HEK293 (cell line): ENCODE results near the gene PROX1.

Experiments used
- CTCF ChIA-PET: fragments of 350-600 bp; formaldehyde crosslinking; extraction: SDS; loops from one replicate; lab custom pipeline; 2021; ENCODE audit warnings: antibody characterized with exemption; lab: Yijun Ruan, JAX
- POLR2A ChIA-PET: fragments of 300-600 bp; formaldehyde crosslinking; extraction: SDS; loops from one replicate; lab custom pipeline; 2020; ENCODE audit warnings: antibody characterized with exemption, inconsistent platforms; lab: Yijun Ruan, JAX
- H3K27ac ChIP-seq: fragments of 200-500 bp; sonication (Bioruptor generic); 2 replicates; pipeline ENCODE4 v1.5.1; 2014; ENCODE audit warnings: low read depth, low read length, control low read depth, inconsistent platforms; ENCODE audit errors: extremely low read depth
- H3K36me3 ChIP-seq, 2 experiments: fragments of 200-500 bp in 1 of 2; sonication (Bioruptor generic) in 1 of 2; 1 replicate in 1 of 2; 2 replicates in 1 of 2; pipeline ENCODE4 v1.5.1; 2014 to 2017; ENCODE audit warnings: inconsistent platforms in 2 of 2, low read length in 2 of 2; ENCODE audit not compliant: control insufficient read depth in 2 of 2, insufficient read depth in 1 of 2
- H3K4me1 ChIP-seq: fragments of 200-500 bp; sonication (Bioruptor generic); 2 replicates; pipeline ENCODE4 v1.5.1; 2014; ENCODE audit warnings: mild to moderate bottlenecking, low read length, inconsistent platforms; ENCODE audit not compliant: control insufficient read depth, insufficient read depth
- H3K4me3 ChIP-seq: 2 replicates; pipeline ENCODE4 v1.5.1; 2011; ENCODE audit warnings: low read depth, mild to moderate bottlenecking, control low read depth, low read length, moderate library complexity
- H3K9me3 ChIP-seq: fragments of 200-500 bp; sonication (Bioruptor generic); 2 replicates; pipeline ENCODE4 v1.5.1; 2014; ENCODE audit warnings: low read depth, low read length, inconsistent platforms; ENCODE audit not compliant: control insufficient read depth, insufficient read depth
- GFI1B ChIP-seq: fragments of 450-650 bp; formaldehyde crosslinking; IDR thresholded peaks from 2 replicates; pipeline ENCODE4 v1.5.1; 2016; ENCODE audit warnings: missing biosample characterization, missing genetic modification characterization
- GLIS1 ChIP-seq: fragments of 450-650 bp; formaldehyde crosslinking; IDR thresholded peaks from 2 replicates; pipeline ENCODE4 v1.5.1; 2016; ENCODE audit warnings: missing biosample characterization, missing genetic modification characterization
- IKZF3 ChIP-seq: fragments of 450-650 bp; IDR thresholded peaks from 2 replicates; pipeline ENCODE4 v1.5.0; 2018; ENCODE audit warnings: missing biosample characterization, mild to moderate bottlenecking, missing genetic modification characterization, moderate library complexity
- MYNN ChIP-seq: fragments of 450-650 bp; formaldehyde crosslinking; IDR thresholded peaks from 2 replicates; pipeline ENCODE4 v1.5.1; 2016; ENCODE audit warnings: missing biosample characterization, missing genetic modification characterization, borderline replicate concordance
- WT1 ChIP-seq: fragments of 450-650 bp; formaldehyde crosslinking; IDR thresholded peaks from 2 replicates; pipeline ENCODE4 v1.5.1; 2016; ENCODE audit warnings: missing biosample characterization, missing genetic modification characterization
- ZBTB7A ChIP-seq: fragments of 450-650 bp; formaldehyde crosslinking; IDR thresholded peaks from 2 replicates; pipeline ENCODE4 v1.5.1; 2016; ENCODE audit warnings: low read depth, missing biosample characterization, missing genetic modification characterization
- ZBTB8A ChIP-seq: fragments of 450-650 bp; formaldehyde crosslinking; IDR thresholded peaks from 2 replicates; pipeline ENCODE4 v1.5.1; 2016; ENCODE audit warnings: missing biosample characterization, missing genetic modification characterization
- ZEB2 ChIP-seq: fragments of 450-650 bp; formaldehyde crosslinking; IDR thresholded peaks from 2 replicates; pipeline ENCODE4 v1.5.1; 2016; ENCODE audit warnings: missing biosample characterization, missing genetic modification characterization
- ZNF449 ChIP-seq: fragments of 450-650 bp; formaldehyde crosslinking; IDR thresholded peaks from 2 replicates; pipeline ENCODE4 v1.5.1; 2017; ENCODE audit warnings: missing biosample characterization, mild to moderate bottlenecking, missing genetic modification characterization, moderate library complexity
- ZNF558 ChIP-seq: fragments of 450-650 bp; formaldehyde crosslinking; IDR thresholded peaks from 2 replicates; pipeline ENCODE4 v1.5.1; 2016; ENCODE audit warnings: missing biosample characterization, missing genetic modification characterization
- ZNF626 ChIP-seq: fragments of 450-650 bp; sonication (Bioruptor Pico); formaldehyde crosslinking; IDR thresholded peaks from 2 replicates; pipeline ENCODE4 v1.5.1; 2018; ENCODE audit warnings: missing biosample characterization, missing genetic modification characterization, inconsistent platforms
- ZNF660 ChIP-seq: fragments of 450-650 bp; IDR thresholded peaks from 2 replicates; pipeline ENCODE4 v1.5.1; 2018; ENCODE audit warnings: missing biosample characterization, mild to moderate bottlenecking, missing genetic modification characterization
- TF ChIP-seq, protein P1 (sequence below): fragments of 450-650 bp; formaldehyde crosslinking; IDR thresholded peaks from 2 replicates; pipeline ENCODE4 v1.5.1; 2016; ENCODE audit warnings: missing biosample characterization, missing genetic modification characterization

The PROX1 gene

DNA sequence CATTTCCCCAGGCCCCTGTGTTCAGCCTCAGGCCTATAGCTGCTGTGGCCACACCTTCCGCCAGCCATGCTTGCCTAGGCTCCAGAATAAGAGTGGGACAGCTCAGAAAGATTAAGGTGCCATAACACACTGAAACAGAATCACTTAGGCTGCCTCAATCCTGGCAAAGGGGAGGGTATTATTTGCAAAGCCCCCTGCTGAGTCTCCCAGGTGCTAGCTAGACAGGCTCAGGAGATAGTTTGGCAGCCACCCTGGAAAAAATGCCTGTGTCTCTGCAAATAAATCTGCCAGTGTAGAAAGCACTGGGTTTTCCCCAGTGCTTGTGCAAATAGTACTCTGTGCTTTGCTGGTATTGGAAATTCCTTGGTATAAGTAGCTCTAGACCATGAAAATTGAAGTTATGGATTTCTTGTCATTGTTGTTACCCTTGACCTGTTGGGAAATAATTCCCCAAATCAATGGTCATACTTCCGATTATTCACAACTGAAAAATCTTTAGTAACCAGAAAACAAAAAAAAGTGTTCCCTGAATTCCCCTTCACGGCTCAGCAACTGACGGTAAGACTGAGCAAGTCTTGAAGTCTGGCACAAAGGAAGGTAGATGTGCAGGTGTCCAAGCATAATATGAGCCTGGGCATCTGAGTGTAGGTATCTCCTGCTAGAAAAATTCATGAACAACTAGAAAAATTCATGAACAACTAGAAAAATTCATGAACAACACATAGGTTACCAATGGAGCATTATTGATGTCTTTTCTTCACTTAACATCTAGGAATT is 56.9 kb downstream of the PROX1 start:
- CTCF ChIA-PET = interaction anchor here (0.5 kb wide), 1 partner anchor 1209 kb away, joined by 3 read pairs; no protein-coding TSS in a partner anchor
- H3K4me1 ChIP-seq = no peaks in the 10 kb centered on the region
- POLR2A ChIA-PET = interaction anchor here (0.6 to 1.3 kb wide), 2 partner anchors 12 to 57 kb away, joined by 3 to 5 read pairs; partner anchors contain the start of gene PROX1
- no peak for TF ChIP-seq ZNF449 (tag by site-specific recombination)
- TF ChIP-seq WT1 (tag by site-specific recombination) = peak; percentile 52; the same call in 1 of the 2 replicates
- peak; percentile 96 for TF ChIP-seq GLIS1 (tag by site-specific recombination)
- no peaks in the 10 kb centered on the region for H3K9me3 ChIP-seq
- H3K27ac ChIP-seq = no peak overlapping the region
- no peak overlapping the region for H3K4me3 ChIP-seq
- H3K36me3 ChIP-seq = no peaks in the 10 kb centered on the region

GRCh38 chr1:214050513-214051401 is 63.0 kb downstream of the PROX1 start:
- H3K4me1 ChIP-seq = no peaks in the 10 kb centered on the region
- CTCF ChIA-PET = interaction anchor here (0.7 to 0.8 kb wide), 2 partner anchors 8 to 57 kb away, joined by 3 to 4 read pairs; no protein-coding TSS in a partner anchor
- TF ChIP-seq IKZF3 (tag by site-specific recombination) = no peak
- peak; percentile 79 for TF ChIP-seq GLIS1 (tag by site-specific recombination)

DNA sequence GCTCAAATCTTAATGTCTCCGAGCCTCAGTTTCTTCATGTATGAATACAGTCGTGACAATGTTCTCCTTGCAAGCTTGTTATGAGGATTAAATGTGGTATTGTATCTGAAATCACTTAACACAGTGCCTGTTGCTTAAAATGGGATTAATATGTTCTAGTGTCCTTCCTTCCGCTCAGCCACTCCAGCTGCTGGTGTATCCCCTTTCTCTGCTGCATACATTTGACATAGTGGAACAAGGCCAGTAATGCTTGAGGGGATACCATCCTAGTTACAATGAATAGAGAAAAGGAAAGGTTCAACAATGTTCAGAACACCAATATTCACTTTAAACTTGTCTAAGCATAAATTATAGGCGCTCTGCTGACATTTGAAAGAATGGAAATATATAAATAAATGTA is 64.0 kb downstream of the PROX1 start:
- Histone ChIP-seq H3K4me1 (no peaks in the 10 kb centered on the region), H3K27ac (no peak overlapping the region), H3K36me3 (no peaks in the 10 kb centered on the region), H3K9me3 (no peaks in the 10 kb centered on the region), H3K4me3 (no peak overlapping the region)
- TF ChIP-seq ZBTB7A (tag by site-specific recombination) (no peak), GFI1B (tag by site-specific recombination) (no peak), WT1 (tag by site-specific recombination) (no peak), ZEB2 (tag by site-specific recombination) (no peak), ZNF626 (tag by site-specific recombination) (no peak), ZNF449 (tag by site-specific recombination) (no peak), MYNN (tag by site-specific recombination) (no peak), ZNF660 (tag by site-specific recombination) (no peak), ZBTB8A (tag by site-specific recombination) (no peak), ZNF558 (tag by site-specific recombination) (no peak)
- TF ChIP-seq, protein P1, sequence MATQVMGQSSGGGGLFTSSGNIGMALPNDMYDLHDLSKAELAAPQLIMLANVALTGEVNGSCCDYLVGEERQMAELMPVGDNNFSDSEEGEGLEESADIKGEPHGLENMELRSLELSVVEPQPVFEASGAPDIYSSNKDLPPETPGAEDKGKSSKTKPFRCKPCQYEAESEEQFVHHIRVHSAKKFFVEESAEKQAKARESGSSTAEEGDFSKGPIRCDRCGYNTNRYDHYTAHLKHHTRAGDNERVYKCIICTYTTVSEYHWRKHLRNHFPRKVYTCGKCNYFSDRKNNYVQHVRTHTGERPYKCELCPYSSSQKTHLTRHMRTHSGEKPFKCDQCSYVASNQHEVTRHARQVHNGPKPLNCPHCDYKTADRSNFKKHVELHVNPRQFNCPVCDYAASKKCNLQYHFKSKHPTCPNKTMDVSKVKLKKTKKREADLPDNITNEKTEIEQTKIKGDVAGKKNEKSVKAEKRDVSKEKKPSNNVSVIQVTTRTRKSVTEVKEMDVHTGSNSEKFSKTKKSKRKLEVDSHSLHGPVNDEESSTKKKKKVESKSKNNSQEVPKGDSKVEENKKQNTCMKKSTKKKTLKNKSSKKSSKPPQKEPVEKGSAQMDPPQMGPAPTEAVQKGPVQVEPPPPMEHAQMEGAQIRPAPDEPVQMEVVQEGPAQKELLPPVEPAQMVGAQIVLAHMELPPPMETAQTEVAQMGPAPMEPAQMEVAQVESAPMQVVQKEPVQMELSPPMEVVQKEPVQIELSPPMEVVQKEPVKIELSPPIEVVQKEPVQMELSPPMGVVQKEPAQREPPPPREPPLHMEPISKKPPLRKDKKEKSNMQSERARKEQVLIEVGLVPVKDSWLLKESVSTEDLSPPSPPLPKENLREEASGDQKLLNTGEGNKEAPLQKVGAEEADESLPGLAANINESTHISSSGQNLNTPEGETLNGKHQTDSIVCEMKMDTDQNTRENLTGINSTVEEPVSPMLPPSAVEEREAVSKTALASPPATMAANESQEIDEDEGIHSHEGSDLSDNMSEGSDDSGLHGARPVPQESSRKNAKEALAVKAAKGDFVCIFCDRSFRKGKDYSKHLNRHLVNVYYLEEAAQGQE (tag by site-specific recombination) = no peak
- ChIA-PET POLR2A (no interaction called here), CTCF (interaction anchor here (0.7 kb wide), 1 partner anchor 9 kb away, joined by 3 read pairs; no protein-coding TSS in a partner anchor)

More at GRCh38 chr1:214050513-214051401, 63.0 kb downstream of the PROX1 start:
- POLR2A ChIA-PET = interaction anchor here (1.4 kb wide), 2 partner anchors 61 to 63 kb away, joined by 4 to 8 read pairs; partner anchors contain the start of gene PROX1
- H3K9me3 ChIP-seq = no peaks in the 10 kb centered on the region
- no peak overlapping the region for H3K27ac ChIP-seq
- H3K4me3 ChIP-seq = no peak overlapping the region
- H3K36me3 ChIP-seq = no peaks in the 10 kb centered on the region
